ENCODE data around the gene UBASH3B.
"Not testable (repeated sequence)": the region's sequence is repeated elsewhere in the genome, so short reads cannot be mapped to it uniquely, and the experiment has no call there.

The UBASH3B gene

GRCh38 chr11:122811721-122812120, 156.2 kb downstream of the UBASH3B start:
- no peak for DNase-seq (ENCODE audit: low read depth, low spot score)

DNA sequence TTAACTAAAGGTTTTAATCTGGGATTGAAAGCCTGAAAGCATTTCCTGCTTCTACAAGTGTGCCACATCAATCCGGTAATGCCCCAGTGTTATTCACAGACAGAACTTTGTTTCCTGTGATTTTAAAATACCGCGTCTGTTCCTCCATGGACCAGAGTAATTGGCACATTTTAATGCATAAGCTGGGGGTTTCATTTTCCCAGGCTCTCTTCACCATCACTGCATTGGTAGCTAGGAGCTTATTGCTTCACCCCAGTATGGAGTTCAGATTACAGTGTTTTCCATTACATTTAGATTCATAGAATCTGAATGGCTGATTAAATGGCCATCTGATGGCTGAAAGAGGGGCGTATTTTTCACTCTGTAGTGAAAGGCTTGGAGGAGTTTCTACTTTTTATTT, 157.1 kb downstream of the UBASH3B start:
- no peak for DNase-seq (ENCODE audit: low read depth, low spot score)

DNA sequence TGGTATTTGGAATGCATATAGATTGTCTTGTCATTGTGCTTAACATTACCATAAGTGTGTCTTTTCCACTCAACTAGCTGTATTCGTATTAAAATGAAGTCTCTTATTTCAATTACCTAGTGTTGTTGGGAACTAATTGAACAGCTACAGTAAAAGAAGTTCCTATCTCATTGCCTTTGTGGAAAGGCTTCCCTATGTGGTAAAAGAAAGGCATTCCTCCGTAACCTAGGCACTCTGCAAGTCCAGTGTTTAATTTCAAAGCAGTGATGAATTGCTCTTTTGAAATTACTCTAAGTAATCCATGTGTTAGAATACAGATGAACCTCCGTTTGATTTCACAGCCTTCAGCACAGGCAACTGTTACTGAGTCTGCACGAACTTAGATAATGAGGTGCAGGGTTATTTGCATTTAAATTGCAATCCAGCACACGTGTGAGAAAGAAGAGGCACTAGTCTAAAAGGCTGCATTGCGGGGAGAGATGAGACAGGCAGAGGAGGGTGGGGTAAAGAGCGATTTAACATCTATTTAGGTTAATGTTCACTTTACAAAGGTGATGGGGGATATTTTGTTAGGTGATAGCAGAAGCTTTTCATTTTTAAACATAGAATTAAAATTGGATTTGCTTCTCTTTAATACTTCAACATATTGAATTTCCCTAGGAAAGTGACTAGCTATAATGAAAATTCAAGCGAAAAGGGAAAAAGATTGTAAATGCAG, 157.8 kb downstream of the UBASH3B start:
- no peak for DNase-seq (ENCODE audit: low read depth, low spot score)

- no peak for DNase-seq (ENCODE audit: low read depth, low spot score)
Measured at GRCh38 chr11:122813894-122814270, 158.4 kb downstream of the UBASH3B start.

GRCh38 chr11:122814401-122814800, 158.9 kb downstream of the UBASH3B start:
- DNase-seq (ENCODE audit: low read depth, low spot score), result no peak

- DNase-seq (ENCODE audit: low read depth, low spot score), result no peak
Measured at GRCh38 chr11:122815900-122816299, 160.4 kb downstream of the UBASH3B start.

- no peak for DNase-seq (ENCODE audit: low read depth, low spot score)
Measured at GRCh38 chr11:122816761-122817520, 161.4 kb downstream of the UBASH3B start.

DNA sequence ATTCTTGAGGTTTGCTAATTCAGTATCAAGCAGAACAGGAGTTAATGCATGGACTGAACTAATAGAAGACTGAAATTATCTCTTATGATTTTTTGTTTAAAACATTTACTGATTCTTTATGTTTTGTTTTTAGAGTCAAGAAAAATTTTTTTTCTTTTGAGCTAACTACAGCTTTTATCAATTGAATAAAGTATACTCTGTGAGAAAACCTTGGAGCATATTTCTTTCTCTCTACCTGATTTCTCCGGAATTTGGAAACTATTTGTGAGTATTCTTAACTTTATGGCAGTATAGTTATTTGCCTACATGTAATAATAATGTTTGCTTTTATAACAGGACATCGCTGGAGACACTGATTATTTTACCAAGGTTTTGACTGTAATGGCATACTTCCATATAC, 164.6 kb downstream of the UBASH3B start:
- DNase-seq (ENCODE audit: low read depth, low spot score), result no peak

GRCh38 chr11:122821169-122821568, 165.6 kb downstream of the UBASH3B start:
- DNase-seq (ENCODE audit: low read depth, low spot score), result no peak

GRCh38 chr11:122822241-122822640, 166.7 kb downstream of the UBASH3B start:
- no peak for DNase-seq (ENCODE audit: low read depth, low spot score)

DNA sequence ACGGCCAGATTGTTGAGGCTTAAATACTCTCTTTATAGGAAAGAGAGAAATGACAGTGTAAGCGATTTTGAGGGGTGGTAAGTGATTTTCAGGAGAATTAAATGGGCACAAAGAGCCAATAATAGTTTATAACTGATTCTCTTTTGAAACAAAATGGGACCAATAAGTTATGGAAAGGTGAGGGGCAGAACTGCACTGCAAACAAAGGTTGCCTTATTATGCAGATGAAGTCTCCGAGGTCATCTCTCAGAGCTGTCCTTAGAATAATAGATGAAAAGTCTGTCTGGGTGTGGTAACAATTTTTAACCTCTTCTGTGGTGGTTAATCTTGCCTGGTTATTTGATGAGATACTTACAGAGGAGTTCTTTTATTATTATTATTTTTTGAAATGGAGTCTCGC, 168.0 kb downstream of the UBASH3B start:
- no peak for DNase-seq (ENCODE audit: low read depth, low spot score)

GRCh38 chr11:122829371-122829770, 173.8 kb downstream of the UBASH3B start:
- not testable (repeated sequence) for DNase-seq (ENCODE audit: low read depth, low spot score)

DNA sequence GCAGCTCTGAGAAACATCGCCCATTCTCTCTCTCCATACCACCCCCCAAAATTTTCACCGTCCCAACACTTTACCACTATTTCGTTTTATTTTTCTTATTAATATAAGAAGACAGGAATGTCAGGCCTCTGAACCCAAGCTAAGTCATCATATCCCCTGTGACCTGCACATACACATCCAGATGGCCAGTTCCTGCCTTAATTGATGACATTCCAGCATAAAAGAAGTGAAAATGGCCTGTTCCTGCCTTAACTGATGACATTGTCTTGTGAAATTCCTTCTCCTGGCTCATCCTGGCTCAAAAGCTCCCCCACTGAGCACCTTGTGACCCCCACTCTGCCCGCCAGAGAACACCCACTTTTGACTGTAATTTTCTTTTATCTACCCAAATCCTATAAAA, 176.8 kb downstream of the UBASH3B start:
- not testable (repeated sequence) for DNase-seq (ENCODE audit: low read depth, low spot score)

DNA sequence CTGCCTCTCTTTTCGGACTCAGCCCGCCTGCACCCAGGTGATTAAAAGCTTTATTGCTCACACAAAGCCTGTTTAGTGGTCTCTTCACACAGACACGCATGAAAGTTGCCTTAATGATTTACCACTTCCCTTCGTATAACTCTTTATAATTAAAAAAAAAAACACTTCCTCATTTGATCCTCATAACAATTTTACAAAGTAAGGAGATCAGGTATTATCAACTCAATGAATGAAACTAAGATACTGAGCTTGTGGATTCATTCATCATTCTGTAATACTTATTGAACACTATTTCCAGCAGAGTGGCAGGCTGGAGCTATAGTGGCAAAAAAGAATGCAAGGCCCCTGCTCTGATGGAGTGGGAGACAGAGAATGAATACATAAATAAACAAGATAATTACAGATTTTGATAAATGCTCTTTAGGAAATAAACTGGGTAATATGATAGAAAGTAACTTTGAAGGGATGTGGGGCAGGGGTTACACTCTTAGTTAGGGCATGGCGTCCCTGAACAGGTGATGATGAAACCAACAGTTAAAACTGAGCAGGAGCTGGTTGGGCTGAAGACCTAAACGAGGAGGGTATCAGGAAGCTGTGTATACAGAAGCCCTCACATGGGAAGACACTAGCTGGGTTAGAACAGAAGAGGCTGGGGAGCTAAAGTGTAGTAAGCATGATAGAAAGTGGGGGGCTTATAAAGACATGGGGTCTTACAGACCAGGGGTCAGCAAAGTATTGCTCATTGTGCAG, 177.4 kb downstream of the UBASH3B start:
- no peak for DNase-seq (ENCODE audit: low read depth, low spot score)

DNA sequence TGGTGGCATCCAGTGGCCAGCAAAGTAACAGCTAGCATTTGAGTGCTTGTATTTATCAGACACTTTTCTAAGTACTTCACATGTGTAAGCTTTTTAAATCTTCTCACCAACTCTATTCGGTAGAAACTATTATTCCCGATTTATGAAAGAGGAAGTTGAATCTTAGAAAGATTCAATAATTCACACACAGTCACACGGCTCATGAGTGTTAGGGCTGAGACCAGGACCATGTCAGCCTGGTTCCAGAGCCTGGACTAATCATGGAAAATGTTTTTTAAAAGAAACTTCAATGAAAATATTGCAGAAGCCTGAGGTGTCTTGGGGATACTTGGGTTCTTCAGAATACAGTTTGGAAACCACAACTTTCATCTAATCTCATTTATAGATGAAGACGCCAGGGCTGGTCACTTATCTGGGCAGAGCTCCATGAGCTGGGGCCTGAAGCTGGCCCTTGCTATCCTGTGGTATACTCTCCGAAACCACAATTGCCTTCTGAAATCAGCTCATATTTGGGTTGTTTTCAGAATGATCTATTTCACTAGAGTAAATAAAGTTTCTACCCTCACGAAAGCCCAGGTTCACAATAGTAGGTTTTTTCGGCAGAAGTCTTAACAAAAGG, 178.4 kb downstream of the UBASH3B start:
- DNase-seq (ENCODE audit: low read depth, low spot score), result no peak

DNA sequence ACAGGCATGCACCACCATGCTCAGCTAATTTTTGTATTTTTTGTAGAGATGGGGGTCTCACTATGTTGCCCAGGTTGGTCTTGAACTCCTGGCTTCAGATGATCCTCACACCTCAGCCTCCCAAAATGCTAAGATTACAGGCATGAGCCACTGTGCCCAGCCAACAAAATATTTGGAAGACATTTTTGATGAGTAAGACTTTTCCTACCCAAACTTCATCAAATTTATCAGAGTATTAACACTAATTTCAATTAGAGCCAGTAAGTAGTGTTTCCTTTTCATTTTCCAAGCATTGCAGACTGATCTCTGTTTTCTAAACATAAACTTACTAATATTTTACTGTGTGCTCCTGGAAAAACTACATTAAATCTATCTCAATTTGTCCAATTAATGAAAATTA, 181.4 kb downstream of the UBASH3B start:
- DNase-seq (ENCODE audit: low read depth, low spot score), result no peak

DNA sequence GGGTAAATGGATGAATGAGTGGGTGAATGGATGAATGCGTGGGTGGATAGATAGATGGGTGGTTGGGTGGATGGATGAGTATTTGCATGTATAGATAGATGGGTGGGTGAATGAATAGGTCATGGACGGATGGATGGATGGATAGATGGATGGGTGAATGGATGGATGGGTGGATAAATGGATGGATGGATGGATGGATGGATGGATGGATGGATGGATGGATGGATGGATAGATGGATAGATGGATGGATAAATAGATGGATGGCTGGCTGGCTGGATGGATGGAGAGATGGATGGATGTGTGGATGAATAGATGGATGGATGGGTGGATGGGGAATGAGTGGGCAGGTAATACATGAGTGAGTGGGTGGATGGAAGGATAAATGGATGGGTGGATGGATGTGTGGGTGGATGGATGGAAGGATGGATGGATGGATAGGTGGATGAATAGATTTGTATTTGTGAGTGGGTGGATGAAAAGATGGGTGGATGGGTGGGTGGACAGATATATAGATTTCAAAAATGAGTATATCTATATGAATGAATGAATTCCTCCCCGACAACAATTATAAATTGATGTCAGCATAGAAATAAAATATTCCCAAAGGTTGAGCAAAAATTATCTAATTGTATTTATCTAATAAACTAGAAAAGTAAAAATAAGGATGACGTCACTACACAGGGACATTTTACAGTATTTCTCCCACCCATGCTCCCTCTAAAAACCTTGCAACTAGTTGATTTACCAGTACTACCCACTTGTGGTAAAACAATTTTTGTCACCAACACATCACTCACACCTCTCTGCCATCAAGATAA, 182.2 kb downstream of the UBASH3B start:
- DNase-seq (ENCODE audit: low read depth, low spot score), result no peak

- no peak for DNase-seq (ENCODE audit: low read depth, low spot score)
Measured at GRCh38 chr11:122843281-122844141, 188.0 kb downstream of the UBASH3B start.

- no peak for DNase-seq (ENCODE audit: low read depth, low spot score)
Measured at GRCh38 chr11:122847466-122847865, 191.9 kb downstream of the UBASH3B start.

DNA sequence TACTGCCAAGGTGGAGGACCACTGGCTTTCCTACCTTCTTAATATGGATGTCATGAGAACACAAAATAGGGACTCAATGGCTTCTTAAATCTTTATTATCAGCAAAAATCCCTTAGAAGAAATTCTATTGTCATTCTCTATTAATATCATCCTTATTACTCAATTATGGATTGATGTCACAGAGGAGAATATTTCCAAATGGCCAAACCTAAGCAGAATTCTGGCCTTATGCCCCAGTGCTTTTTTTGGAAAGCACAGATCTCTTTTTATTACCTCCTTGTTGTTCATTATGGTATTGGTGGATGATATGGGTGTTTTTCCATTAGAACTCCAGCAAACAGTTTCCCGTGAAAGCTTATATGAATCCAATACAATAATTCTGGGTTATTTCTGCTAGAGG, 192.7 kb downstream of the UBASH3B start:
- DNase-seq (ENCODE audit: low read depth, low spot score), result no peak

Measured in activated naive CD8-positive, alpha-beta T cell treated with anti-CD3 and anti-CD28 coated beads, Interleukin-2, amount 50 U/mL, for 16 hours (primary cell).